ENCODE measurements around the gene SCFD2. TPM values are rescaled to one million over a fixed set of nuclear protein-coding genes. Genes with fewer than 3 reads are reported as not detected.

Gene SCFD2
- total and polyA plus RNA-seq, 2 donors (not counting 3 experiments of a cell fraction or from before 2014, with no cell fraction given) = 12.3 to 22.8 TPM

DNA sequence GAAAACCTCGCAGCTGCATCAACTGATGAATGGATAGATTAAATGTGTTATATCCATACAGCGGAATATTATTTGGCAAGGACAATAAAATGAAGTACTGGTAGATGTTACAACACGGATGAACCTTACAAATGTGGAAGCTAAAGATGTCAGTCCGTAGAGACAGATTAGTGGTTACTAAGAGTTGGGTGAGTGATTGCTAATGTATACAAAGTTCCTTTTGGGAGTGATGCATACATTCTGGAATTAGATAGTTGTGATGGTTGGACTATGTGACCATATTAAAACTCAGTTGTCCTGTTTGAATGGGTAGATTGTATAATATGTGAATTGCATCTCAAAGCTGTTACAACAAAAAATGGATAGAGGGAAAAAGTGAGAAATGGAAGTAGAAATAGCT lies 14.4 kb upstream of the SCFD2 start:
- POLR2A ChIA-PET = no interaction called here
- dilution Hi-C loops (cut with MboI; ENCODE audit: extremely low pct_ligation_motif_present, low sequenced_read_pairs) = no loop called here

More for the DNA sequence above, 14.4 kb upstream of the SCFD2 start:
- Histone ChIP-seq H3K27ac (ENCODE audit: insufficient read depth, low read depth, low read length) (no peak overlapping the region), H2AFZ (ENCODE audit: low read depth, low read length) (no peak overlapping the region), H3K4me1 (ENCODE audit: control insufficient read depth, extremely low read depth, insufficient read depth, low read length) (peaks cover 13% of the 10 kb centered on the region), H4K20me1 (replicated peaks; ENCODE audit: control insufficient read depth, extremely low read depth, insufficient read depth, low read length) (peaks cover 3% of the 10 kb centered on the region), H3K9me1 (replicated peaks; ENCODE audit: control insufficient read depth, extremely low read depth, insufficient read depth, low read length) (no peaks in the 10 kb centered on the region), H3K4me3 (replicated peaks in 1 of 3; ENCODE audit: insufficient read depth in 1 of 3, low read depth in 1 of 3, low read length in 3 of 3) (no peak overlapping the region), H3K27me3 (ENCODE audit: control insufficient read depth in 2 of 2, insufficient read depth in 2 of 2, low read length in 2 of 2) (no peaks in the 10 kb centered on the region), H3K9ac (replicated peaks; ENCODE audit: extremely low read depth, insufficient read depth, low read length) (no peak overlapping the region), H3K4me2 (ENCODE audit: insufficient read depth, low read length) (no peak overlapping the region), H3K79me2 (ENCODE audit: control insufficient read depth, insufficient read depth, low read length) (peaks cover 42% of the 10 kb centered on the region), H3K9me3 (replicated peaks; ENCODE audit: control insufficient read depth, insufficient read depth, low read length) (no peaks in the 10 kb centered on the region), H3K36me3 (ENCODE audit: control insufficient read depth in 2 of 2, extremely low read depth in 1 of 2, insufficient read depth in 2 of 2, low read length in 2 of 2) (peaks cover 0 to 2% of the 10 kb centered on the region in 2 experiments)
- DNase-seq (ENCODE audit: low read depth, low spot score) = no peak
- TF ChIP-seq JUN (IDR thresholded peaks at IDR 0.05; ENCODE audit: borderline replicate concordance, insufficient read depth, insufficient read length, low read depth) = no peak
- TF ChIP-seq MYC (IDR thresholded peaks at IDR 0.05; ENCODE audit: low read depth, low read length) = no peak
- TF ChIP-seq FOS (IDR thresholded peaks at IDR 0.05; ENCODE audit: borderline replicate concordance, insufficient read depth, low read length) = no peak
- no peak for TF ChIP-seq POLR2A (IDR thresholded peaks at IDR 0.05; ENCODE audit: low read depth, low read length)
- no peak for TF ChIP-seq POLR2AphosphoS5 (IDR thresholded peaks at IDR 0.05; ENCODE audit: insufficient read depth, low read depth, low read length)
- TF ChIP-seq GATA2 (IDR thresholded peaks at IDR 0.05; ENCODE audit: insufficient read depth, insufficient read length, low read depth, low read length) = no peak
- no peak for TF ChIP-seq CTCF (IDR thresholded peaks at IDR 0.05; ENCODE audit: extremely low read depth in 1 of 2, insufficient read depth in 1 of 2, low read depth in 1 of 2, low read length in 2 of 2)
- TF ChIP-seq, protein P1, sequence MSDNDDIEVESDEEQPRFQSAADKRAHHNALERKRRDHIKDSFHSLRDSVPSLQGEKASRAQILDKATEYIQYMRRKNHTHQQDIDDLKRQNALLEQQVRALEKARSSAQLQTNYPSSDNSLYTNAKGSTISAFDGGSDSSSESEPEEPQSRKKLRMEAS (IDR thresholded peaks at IDR 0.05; ENCODE audit: insufficient read depth, insufficient read length) = no peak
- TF ChIP-seq EZH2 (IDR thresholded peaks at IDR 0.05; ENCODE audit: borderline replicate concordance, low read depth, low read length, severe bottlenecking) = no peak
- BruUV-seq (replicated peaks) = no TSS peak
- no peak for FAIRE-seq
- CTCF ChIA-PET = interaction anchor here (1.0 to 1.4 kb wide), 2 partner anchors 852 to 854 kb away, joined by 3 read pairs; no protein-coding TSS in a partner anchor
- intact Hi-C loops (cut with micrococcal nuclease) = no loop called here
